ENCODE measurements around the gene MAML3. TPM values are rescaled to one million over a fixed set of nuclear protein-coding genes. Genes with fewer than 3 reads are reported as not detected.

MAML3 gene
- total and polyA plus RNA-seq, 7 experiments from 2014 or later = 0.53 to 9.4 (median 3.3) TPM

DNA sequence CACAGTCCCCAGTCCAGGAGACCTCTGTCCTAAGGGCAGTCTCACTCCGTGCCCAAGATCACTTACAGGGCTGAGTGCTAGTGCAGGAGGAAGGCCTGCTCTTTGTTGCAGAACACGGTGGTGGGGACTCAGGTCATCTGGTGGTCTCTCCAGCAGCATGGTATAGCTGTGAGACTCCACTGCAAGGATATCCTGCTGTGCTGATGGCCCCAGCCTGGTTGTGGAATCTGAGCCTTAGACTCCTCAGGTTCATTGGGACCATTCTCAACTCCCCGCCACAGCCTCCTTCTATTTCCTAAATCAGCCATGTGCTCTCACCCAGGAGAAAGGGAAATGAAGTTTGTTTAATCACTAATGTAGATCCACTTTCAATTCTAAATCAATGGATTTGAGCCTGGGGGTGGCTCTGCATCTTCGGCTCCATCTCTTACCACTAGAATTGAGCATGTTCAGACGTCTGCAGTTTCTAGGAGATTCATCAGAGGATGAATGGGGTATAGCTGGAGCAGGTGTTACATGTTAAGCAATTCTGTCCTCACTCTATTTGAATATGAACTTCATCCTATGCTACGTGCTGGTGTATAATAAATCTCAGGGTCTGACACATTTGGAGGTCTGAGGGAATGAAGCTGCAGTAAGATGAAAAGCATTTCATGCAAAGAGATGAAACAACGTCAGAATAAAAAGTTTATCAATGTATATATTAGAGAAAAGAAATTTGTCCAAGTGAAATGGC is 299.1 kb downstream of the MAML3 start:
- Mint-ChIP-seq H3K4me1 (peaks cover 0 to 29% (median 15%) of the 10 kb centered on the region in 7 donors), H3K27me3 (peaks cover 0 to 14% (median 0%) of the 10 kb centered on the region in 5 donors), H3K9me3 (no peaks in the 10 kb centered on the region), H3K36me3 (peaks cover 0 to 8% (median 0%) of the 10 kb centered on the region in 5 donors), H3K4me3 (no peak overlapping the region), H3K27ac (no peak overlapping the region)
- DNase-seq (no peak), ATAC-seq (no peak)
- Histone ChIP-seq H3K4me1 (ENCODE audit: control insufficient read depth in 2 of 2, insufficient read depth in 2 of 2, low read length in 2 of 2) (no peaks in the 10 kb centered on the region), H3K36me3 (ENCODE audit: control insufficient read depth in 2 of 3, insufficient read depth in 3 of 3, low read length in 3 of 3) (no peaks in the 10 kb centered on the region), H3K9me3 (ENCODE audit: control insufficient read depth in 2 of 3, low read length in 3 of 3) (no peaks in the 10 kb centered on the region), H3K4me3 (ENCODE audit: low read length) (no peak overlapping the region), H3K27ac (ENCODE audit: low read depth, low read length) (no peak overlapping the region), H3K27me3 (ENCODE audit: control insufficient read depth in 2 of 2, insufficient read depth in 2 of 2, low read length in 2 of 2) (no peaks in the 10 kb centered on the region)
- POLR2A ChIA-PET = no interaction called here
- CTCF ChIA-PET = no interaction called here
- intact Hi-C loops (cut with micrococcal nuclease) = no loop called here

- ChIA-PET CTCF (no interaction called here), POLR2A (no interaction called here)
- Histone ChIP-seq H3K4me3 (ENCODE audit: low read length) (no peak overlapping the region), H3K27me3 (ENCODE audit: control insufficient read depth in 2 of 2, insufficient read depth in 2 of 2, low read length in 2 of 2) (no peaks in the 10 kb centered on the region), H3K27ac (ENCODE audit: low read depth, low read length) (no peak overlapping the region), H3K4me1 (ENCODE audit: control insufficient read depth in 2 of 2, insufficient read depth in 2 of 2, low read length in 2 of 2) (no peaks in the 10 kb centered on the region), H3K36me3 (ENCODE audit: control insufficient read depth in 2 of 3, insufficient read depth in 3 of 3, low read length in 3 of 3) (no peaks in the 10 kb centered on the region), H3K9me3 (ENCODE audit: control insufficient read depth in 2 of 3, low read length in 3 of 3) (no peaks in the 10 kb centered on the region)
- ATAC-seq = no peak
- Mint-ChIP-seq H3K4me3 (no peak overlapping the region), H3K9me3 (no peaks in the 10 kb centered on the region), H3K27ac (no peak overlapping the region), H3K27me3 (peaks cover 0 to 22% (median 0%) of the 10 kb centered on the region in 5 donors), H3K4me1 (peaks cover 0 to 21% (median 14%) of the 10 kb centered on the region in 7 donors), H3K36me3 (peaks cover 0 to 8% (median 0%) of the 10 kb centered on the region in 5 donors)
- intact Hi-C loops (cut with micrococcal nuclease) = no loop called here
- DNase-seq = no peak
Measured at GRCh38 chr4:139853309-139853708, 300.7 kb downstream of the MAML3 start.

DNA sequence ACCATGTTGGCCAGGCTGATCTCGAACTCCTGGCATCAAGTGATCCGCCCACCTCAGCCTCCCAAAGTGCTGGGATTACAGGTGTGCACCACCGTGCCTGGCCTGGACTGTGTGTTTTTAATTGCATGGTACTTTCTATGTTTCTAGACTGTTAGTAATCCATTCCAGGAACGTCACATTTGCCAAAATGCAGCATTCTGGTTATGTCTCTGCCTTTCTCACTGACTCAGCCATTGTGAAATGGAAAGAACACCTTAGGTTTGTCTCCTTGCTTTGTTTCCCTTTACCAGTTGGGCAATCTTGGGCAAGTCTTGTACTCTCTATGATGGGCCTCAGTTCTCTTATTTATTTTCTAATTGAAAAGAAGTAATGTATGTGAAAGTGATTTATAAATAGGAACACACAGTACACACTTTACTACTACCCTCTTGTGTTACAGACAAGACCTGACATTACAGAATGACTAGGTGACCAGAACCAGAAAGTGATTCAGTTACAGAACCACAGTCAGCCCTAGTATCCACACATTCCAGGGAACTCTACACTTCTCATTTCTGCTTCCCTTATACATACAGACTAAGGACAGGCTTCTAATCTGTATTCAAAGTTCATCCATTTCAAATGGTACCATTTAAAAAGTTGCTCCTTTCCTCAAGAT is 301.2 kb downstream of the MAML3 start:
- Mint-ChIP-seq H3K9me3 (no peaks in the 10 kb centered on the region), H3K4me1 (peaks cover 0 to 18% (median 11%) of the 10 kb centered on the region in 7 donors), H3K4me3 (no peak overlapping the region), H3K27me3 (peaks cover 0 to 26% (median 0%) of the 10 kb centered on the region in 5 donors), H3K27ac (no peak overlapping the region), H3K36me3 (peaks cover 0 to 8% (median 0%) of the 10 kb centered on the region in 5 donors)
- Histone ChIP-seq H3K4me3 (ENCODE audit: low read length) (no peak overlapping the region), H3K36me3 (ENCODE audit: control insufficient read depth in 2 of 3, insufficient read depth in 3 of 3, low read length in 3 of 3) (no peaks in the 10 kb centered on the region), H3K9me3 (ENCODE audit: control insufficient read depth in 2 of 3, low read length in 3 of 3) (no peaks in the 10 kb centered on the region), H3K4me1 (ENCODE audit: control insufficient read depth in 2 of 2, insufficient read depth in 2 of 2, low read length in 2 of 2) (no peaks in the 10 kb centered on the region), H3K27me3 (ENCODE audit: control insufficient read depth in 2 of 2, insufficient read depth in 2 of 2, low read length in 2 of 2) (no peaks in the 10 kb centered on the region), H3K27ac (ENCODE audit: low read depth, low read length) (no peak overlapping the region)
- ChIA-PET POLR2A (no interaction called here), CTCF (no interaction called here)
- intact Hi-C loops (cut with micrococcal nuclease) = no loop called here
- ATAC-seq (no peak), DNase-seq (no peak)

DNA sequence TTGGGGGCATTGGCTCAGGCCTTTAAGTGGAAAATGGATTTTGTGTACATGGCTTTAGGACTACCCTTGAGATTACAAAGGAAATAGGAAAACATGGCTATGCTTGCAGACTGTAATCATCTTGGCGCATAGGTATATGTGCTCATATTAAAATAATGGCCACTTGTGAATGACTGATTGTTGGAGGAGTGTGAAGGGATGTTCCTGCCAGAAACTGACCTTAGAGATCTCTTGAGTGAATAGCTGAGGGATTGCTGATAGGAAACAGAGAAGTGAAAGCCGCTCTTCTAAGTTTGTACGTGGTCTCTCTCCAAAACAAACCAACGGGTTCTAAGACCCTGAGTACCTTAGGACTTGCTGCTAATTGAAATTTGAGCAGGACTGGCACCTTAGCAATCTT is 302.3 kb downstream of the MAML3 start:
- peaks cover 0 to 35% (median 0%) of the 10 kb centered on the region in 5 donors for H3K27me3 Mint-ChIP-seq
- H3K4me1 Mint-ChIP-seq = peaks cover 0 to 7% (median 1%) of the 10 kb centered on the region in 7 donors
- peaks cover 0 to 8% (median 0%) of the 10 kb centered on the region in 5 donors for H3K36me3 Mint-ChIP-seq
- Histone ChIP-seq H3K9me3 (ENCODE audit: control insufficient read depth in 2 of 3, low read length in 3 of 3) (no peaks in the 10 kb centered on the region), H3K27me3 (ENCODE audit: control insufficient read depth in 2 of 2, insufficient read depth in 2 of 2, low read length in 2 of 2) (no peaks in the 10 kb centered on the region), H3K4me1 (ENCODE audit: control insufficient read depth in 2 of 2, insufficient read depth in 2 of 2, low read length in 2 of 2) (no peaks in the 10 kb centered on the region), H3K36me3 (ENCODE audit: control insufficient read depth in 2 of 3, insufficient read depth in 3 of 3, low read length in 3 of 3) (no peaks in the 10 kb centered on the region), H3K27ac (ENCODE audit: low read depth, low read length) (no peak overlapping the region), H3K4me3 (ENCODE audit: low read length) (no peak overlapping the region)
- H3K9me3 Mint-ChIP-seq = no peaks in the 10 kb centered on the region
- intact Hi-C loops (cut with micrococcal nuclease) = no loop called here
- DNase-seq = no peak
- ATAC-seq = no peak
- ChIA-PET POLR2A (no interaction called here), CTCF (no interaction called here)
- no peak overlapping the region for H3K27ac Mint-ChIP-seq
- H3K4me3 Mint-ChIP-seq = no peak overlapping the region

DNA sequence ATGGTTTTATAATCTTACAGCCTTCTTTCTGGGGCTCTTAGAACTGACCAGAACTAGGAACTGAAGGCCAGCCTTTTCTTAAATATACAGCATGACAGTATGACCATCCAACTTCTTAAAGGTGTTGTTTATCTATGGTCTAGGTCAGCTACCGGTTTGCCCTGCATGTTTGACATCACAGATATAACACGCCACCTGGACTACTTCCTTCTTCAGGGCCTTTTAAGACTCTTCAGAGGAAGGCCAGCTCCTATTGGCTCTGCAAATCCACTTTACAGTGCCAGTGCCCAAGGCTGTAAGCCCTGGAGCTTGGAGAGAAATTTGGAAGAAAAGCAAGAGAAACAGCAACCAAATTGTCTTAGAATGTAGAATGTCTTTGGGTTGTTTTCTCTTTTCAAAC is 302.9 kb downstream of the MAML3 start:
- Histone ChIP-seq H3K4me1 (ENCODE audit: control insufficient read depth in 2 of 2, insufficient read depth in 2 of 2, low read length in 2 of 2) (no peaks in the 10 kb centered on the region), H3K36me3 (ENCODE audit: control insufficient read depth in 2 of 3, insufficient read depth in 3 of 3, low read length in 3 of 3) (no peaks in the 10 kb centered on the region), H3K4me3 (ENCODE audit: low read length) (no peak overlapping the region), H3K27me3 (ENCODE audit: control insufficient read depth in 2 of 2, insufficient read depth in 2 of 2, low read length in 2 of 2) (no peaks in the 10 kb centered on the region), H3K9me3 (ENCODE audit: control insufficient read depth in 2 of 3, low read length in 3 of 3) (no peaks in the 10 kb centered on the region), H3K27ac (ENCODE audit: low read depth, low read length) (no peak overlapping the region)
- Mint-ChIP-seq H3K27me3 (peaks cover 0 to 34% (median 0%) of the 10 kb centered on the region in 5 donors), H3K4me3 (no peak overlapping the region), H3K9me3 (no peaks in the 10 kb centered on the region), H3K4me1 (peaks cover 0 to 2% (median 0%) of the 10 kb centered on the region in 7 donors), H3K36me3 (peaks cover 0 to 8% (median 0%) of the 10 kb centered on the region in 5 donors), H3K27ac (no peak overlapping the region)
- ChIA-PET CTCF (no interaction called here), POLR2A (no interaction called here)
- DNase-seq (no peak), ATAC-seq (no peak)
- intact Hi-C loops (cut with micrococcal nuclease) = no loop called here

DNA sequence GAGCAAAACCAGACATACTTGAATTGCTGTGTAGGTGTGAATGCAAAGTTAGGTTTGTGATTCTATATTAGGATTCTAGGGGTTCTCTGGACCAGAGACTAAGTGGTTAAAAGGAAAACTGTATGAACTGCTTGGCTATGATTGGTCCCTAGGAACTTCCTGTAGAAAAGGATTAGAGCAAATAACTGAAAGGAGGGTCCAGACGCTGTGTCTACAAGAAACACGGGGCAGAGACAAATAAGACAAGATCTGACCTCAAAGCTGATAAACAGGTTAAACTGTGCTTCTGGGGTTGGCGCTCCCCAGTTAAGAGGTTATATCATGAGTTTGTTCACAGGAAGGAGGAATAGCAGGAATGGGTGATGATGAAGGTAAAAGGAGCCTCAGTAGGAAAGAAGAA is 304.8 kb downstream of the MAML3 start:
- no peak for DNase-seq
- H3K36me3 ChIP-seq (ENCODE audit: control insufficient read depth in 2 of 3, insufficient read depth in 3 of 3, low read length in 3 of 3) = no peaks in the 10 kb centered on the region
- H3K4me3 Mint-ChIP-seq = no peak overlapping the region
- ChIA-PET CTCF (no interaction called here), POLR2A (no interaction called here)
- no peak overlapping the region for H3K4me3 ChIP-seq (ENCODE audit: low read length)
- H3K4me1 Mint-ChIP-seq = peaks cover 0 to 6% (median 0%) of the 10 kb centered on the region in 7 donors
- no peaks in the 10 kb centered on the region for H3K9me3 ChIP-seq (ENCODE audit: control insufficient read depth in 2 of 3, low read length in 3 of 3)
- no peak for ATAC-seq
- no peak overlapping the region for H3K27ac Mint-ChIP-seq
- H3K36me3 Mint-ChIP-seq = peaks cover 0 to 5% (median 0%) of the 10 kb centered on the region in 5 donors
- no peaks in the 10 kb centered on the region for H3K9me3 Mint-ChIP-seq
- intact Hi-C loops (cut with micrococcal nuclease) = no loop called here
- H3K27me3 ChIP-seq (ENCODE audit: control insufficient read depth in 2 of 2, insufficient read depth in 2 of 2, low read length in 2 of 2) = no peaks in the 10 kb centered on the region
- H3K27me3 Mint-ChIP-seq = peaks cover 0 to 41% (median 0%) of the 10 kb centered on the region in 5 donors
- H3K4me1 ChIP-seq (ENCODE audit: control insufficient read depth in 2 of 2, insufficient read depth in 2 of 2, low read length in 2 of 2) = no peaks in the 10 kb centered on the region
- no peak overlapping the region for H3K27ac ChIP-seq (ENCODE audit: low read depth, low read length)

DNA sequence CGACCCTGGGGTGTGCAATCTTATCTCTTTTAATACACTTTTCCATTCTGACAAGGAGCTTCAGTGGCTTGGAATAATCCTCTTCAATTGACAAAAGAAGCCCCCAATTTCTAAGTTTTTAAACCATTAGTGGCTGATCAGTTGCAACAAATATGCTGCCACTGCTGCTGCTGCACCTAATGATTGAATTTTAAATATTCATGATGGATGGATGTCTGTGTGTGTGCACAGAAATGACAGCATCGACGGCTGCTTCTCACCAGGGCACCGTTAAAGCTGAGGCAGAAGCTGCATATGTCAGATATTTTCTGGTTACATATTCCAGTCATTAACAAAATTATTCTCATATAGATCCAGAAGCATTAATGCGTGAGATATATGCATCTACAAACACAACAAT is 306.0 kb downstream of the MAML3 start:
- ChIA-PET CTCF (no interaction called here), POLR2A (no interaction called here)
- DNase-seq (no peak), ATAC-seq (no peak)
- Mint-ChIP-seq H3K27ac (no peak overlapping the region), H3K36me3 (peaks cover 0 to under 1% (median 0%) of the 10 kb centered on the region in 5 donors), H3K9me3 (no peaks in the 10 kb centered on the region), H3K27me3 (peaks cover 0 to 46% (median 0%) of the 10 kb centered on the region in 5 donors), H3K4me1 (peaks cover 0 to 6% (median 0%) of the 10 kb centered on the region in 7 donors), H3K4me3 (no peak overlapping the region)
- intact Hi-C loops (cut with micrococcal nuclease) = no loop called here
- no peak overlapping the region for H3K27ac ChIP-seq (ENCODE audit: low read depth, low read length)
- no peaks in the 10 kb centered on the region for H3K4me1 ChIP-seq (ENCODE audit: control insufficient read depth in 2 of 2, insufficient read depth in 2 of 2, low read length in 2 of 2)
- H3K9me3 ChIP-seq (ENCODE audit: control insufficient read depth in 2 of 3, low read length in 3 of 3) = no peaks in the 10 kb centered on the region
- H3K36me3 ChIP-seq (ENCODE audit: control insufficient read depth in 2 of 3, insufficient read depth in 3 of 3, low read length in 3 of 3) = no peaks in the 10 kb centered on the region
- no peak overlapping the region for H3K4me3 ChIP-seq (ENCODE audit: low read length)
- H3K27me3 ChIP-seq (ENCODE audit: control insufficient read depth in 2 of 2, insufficient read depth in 2 of 2, low read length in 2 of 2) = no peaks in the 10 kb centered on the region

Data from naive thymus-derived CD4-positive, alpha-beta T cell (primary cell).